Ovary (tissue), 9 donors: ENCODE measurements around the gene FAT1. TPM values are rescaled to one million over a fixed set of nuclear protein-coding genes. Genes with fewer than 3 reads are reported as not detected.

Source experiments
- DNase-seq, 5 donors: peaks; one replicate each; pipeline ENCODE4 v3.0.0-alpha.2; 2019 to 2020
- H3K27ac ChIP-seq, 2 donors: fragments of 200-600 bp; one replicate each; pipeline versions ENCODE4 v1.5.1 to v1.8.0; 2019 to 2022
- H3K27me3 ChIP-seq: fragments of 200-600 bp; one replicate; pipeline ENCODE4 v1.8.0; 2022
- H3K36me3 ChIP-seq: fragments of 200-600 bp; sonication (generic); one replicate; pipeline ENCODE4 v1.5.1; 2019
- H3K4me1 ChIP-seq: one replicate; pipeline ENCODE4 v1.8.1; 2013; ENCODE audit warnings: mild to moderate bottlenecking, moderate library complexity; ENCODE audit not compliant: insufficient read depth
- H3K4me3 ChIP-seq: fragments of 200-600 bp; sonication (generic); one replicate; pipeline ENCODE4 v1.5.1; 2017
- H3K9me3 ChIP-seq, 2 donors: fragments of 200-600 bp in 1 of 2; sonication (generic) in 1 of 2; one replicate each; pipeline versions ENCODE4 v1.5.1 to v1.8.1; 2013 to 2019; ENCODE audit warnings: mild to moderate bottlenecking in 1 of 2, moderate library complexity in 1 of 2
- CTCF ChIP-seq, 3 donors: fragments of 450-650 bp in 2 of 3; fragments of 200-600 bp in 1 of 3; IDR thresholded peaks; one replicate each; pipeline versions ENCODE4 v1.5.1 to v1.8.0; 2016 to 2022; ENCODE audit warnings: antibody characterized with exemption in 3 of 3, mild to moderate bottlenecking in 1 of 3
- EP300 ChIP-seq: sonication (generic); formaldehyde crosslinking; IDR thresholded peaks from one replicate; pipeline ENCODE4 v1.6.1; 2017; ENCODE audit warnings: antibody characterized with exemption
- POLR2A ChIP-seq: fragments of 450-650 bp; IDR thresholded peaks from one replicate; pipeline ENCODE4 v1.6.1; 2017; ENCODE audit warnings: antibody characterized with exemption, mild to moderate bottlenecking, moderate library complexity
- WGBS, 3 donors: extraction: QIAGEN DNeasy Blood & Tissue Kit in 1 of 3; methylation state at CpG; one replicate each; pipeline versions ENCODE4 v1.1.5 to v1.1.7; 2013 to 2017; 5-methylcytosine and 5-hydroxymethylcytosine counted together
- intact Hi-C, 4 donors: fragments of 100-400 bp; cut with DNase I; formaldehyde crosslinking; loops; one replicate each; pipeline versions ENCODE4 v1.11.0 to v1.15.1; 2022 to 2023
- polyA plus RNA-seq, 2 donors: library from polyadenylated mRNA; stranded (reverse); fragments of 200-250 nt in 1 of 2; fragments of 350-450 nt in 1 of 2; fragmentation: Illumina TruSeq in 1 of 2; extraction: RNeasy Lipid Tissue Mini Kit (QIAGEN cat#74804) in 1 of 2; gene quantifications; one replicate each; pipeline ENCODE4 v1.2.3, GENCODE V29; 2013 to 2014
- total RNA-seq, 7 donors: library from RNA; depleted of rRNA in 2 of 7; stranded (reverse); fragments of >200 nt in 2 of 7; fragmentation: NEBNext Ultra II Directional in 3 of 7; extraction: Animal tissue kit (Norgen Biotek cat#: 25700) in 3 of 7; gene quantifications; one replicate each; pipeline versions ENCODE4 v1.1.0 to v1.2.4, GENCODE V29; 2016 to 2023
- donor health status: DM: no; HTN: no; CAD: no; lungs with moderate emphysema.
- donor health status: DM: no; HTN: no; CAD: no.
- donor health status: Bipolar disorder and iron deficiency.
- donor health status: DM: yes; HTN: yes; CAD: no.
- donor health status: DM: no; HTN: no; CAD: no.
- donor health status: DM: yes; HTN: yes; CAD: no.

The FAT1 gene
- total and polyA plus RNA-seq, 9 donors = 20.5 to 78.6 (median 46.6) TPM

DNA sequence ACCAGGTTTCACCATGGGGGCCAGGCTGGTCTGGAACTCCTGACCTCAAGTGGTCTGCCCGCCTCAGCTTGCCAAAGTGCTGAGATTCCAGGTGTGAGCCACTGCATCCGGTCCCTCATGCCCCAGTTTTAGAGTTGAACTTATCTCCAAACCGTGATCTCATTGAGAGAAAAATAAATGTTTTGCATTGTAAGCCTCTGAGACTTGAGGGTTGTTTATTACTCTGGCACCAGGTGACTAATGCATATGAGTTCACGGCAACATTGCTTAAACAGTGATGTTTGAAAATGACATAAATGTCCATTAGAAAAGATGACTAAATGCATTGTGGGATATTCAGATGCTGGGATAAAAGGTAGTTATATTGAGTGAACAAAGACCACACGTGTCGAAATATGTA lies 22.9 kb upstream of the FAT1 start:
- Histone ChIP-seq H3K4me3 (no peak overlapping the region), H3K9me3 (no peaks in the 10 kb centered on the region), H3K27ac (no peak overlapping the region), H3K27me3 (no peaks in the 10 kb centered on the region), H3K36me3 (no peaks in the 10 kb centered on the region), H3K4me1 (no peaks in the 10 kb centered on the region)
- intact Hi-C loops = no loop called here
- 84 to 92% (median 85%) methylated on average over 6 of the region's 6 CpGs for WGBS, 3 donors
- TF ChIP-seq POLR2A (no peak), EP300 (no peak), CTCF (IDR thresholded peaks at IDR 0.05) (no peak)
- DNase-seq = no peak

- Histone ChIP-seq H3K9me3 (no peaks in the 10 kb centered on the region), H3K27me3 (no peaks in the 10 kb centered on the region), H3K27ac (no peak overlapping the region), H3K4me3 (no peak overlapping the region), H3K4me1 (no peaks in the 10 kb centered on the region), H3K36me3 (no peaks in the 10 kb centered on the region)
- intact Hi-C loops = no loop called here
- 38 to 51% (median 44%) methylated on average over 10 of the region's 10 CpGs for WGBS, 3 donors
- TF ChIP-seq POLR2A (no peak), CTCF (IDR thresholded peaks at IDR 0.05) (no peak), EP300 (no peak)
- no peak for DNase-seq
These were observed 19.6 kb upstream of the FAT1 start for GRCh38 chr4:186743261-186743660.

GRCh38 chr4:186740822-186741221 lies 17.2 kb upstream of the FAT1 start:
- DNase-seq = no peak
- no peak overlapping the region for H3K4me3 ChIP-seq
- H3K27ac ChIP-seq = no peak overlapping the region
- TF ChIP-seq EP300 = no peak
- no peak for TF ChIP-seq CTCF (IDR thresholded peaks at IDR 0.05)
- no peak for TF ChIP-seq POLR2A
- no peaks in the 10 kb centered on the region for H3K9me3 ChIP-seq
- intact Hi-C loops = no loop called here
- H3K36me3 ChIP-seq = no peaks in the 10 kb centered on the region
- 89 to 90% (median 90%) methylated on average over 6 of the region's 6 CpGs for WGBS, 3 donors
- H3K4me1 ChIP-seq = no peaks in the 10 kb centered on the region
- no peaks in the 10 kb centered on the region for H3K27me3 ChIP-seq

GRCh38 chr4:186739802-186740434 lies 16.3 kb upstream of the FAT1 start:
- TF ChIP-seq EP300 (no peak), POLR2A (no peak), CTCF (IDR thresholded peaks at IDR 0.05) (no peak)
- Histone ChIP-seq H3K4me3 (no peak overlapping the region), H3K4me1 (no peaks in the 10 kb centered on the region), H3K27me3 (no peaks in the 10 kb centered on the region), H3K9me3 (no peaks in the 10 kb centered on the region), H3K27ac (no peak overlapping the region), H3K36me3 (no peaks in the 10 kb centered on the region)
- WGBS, 3 donors = 57 to 61% (median 58%) methylated on average over 5 of the region's 5 CpGs
- intact Hi-C loops = no loop called here
- no peak for DNase-seq
